ENCODE data around the gene TICAM1.

DNA sequence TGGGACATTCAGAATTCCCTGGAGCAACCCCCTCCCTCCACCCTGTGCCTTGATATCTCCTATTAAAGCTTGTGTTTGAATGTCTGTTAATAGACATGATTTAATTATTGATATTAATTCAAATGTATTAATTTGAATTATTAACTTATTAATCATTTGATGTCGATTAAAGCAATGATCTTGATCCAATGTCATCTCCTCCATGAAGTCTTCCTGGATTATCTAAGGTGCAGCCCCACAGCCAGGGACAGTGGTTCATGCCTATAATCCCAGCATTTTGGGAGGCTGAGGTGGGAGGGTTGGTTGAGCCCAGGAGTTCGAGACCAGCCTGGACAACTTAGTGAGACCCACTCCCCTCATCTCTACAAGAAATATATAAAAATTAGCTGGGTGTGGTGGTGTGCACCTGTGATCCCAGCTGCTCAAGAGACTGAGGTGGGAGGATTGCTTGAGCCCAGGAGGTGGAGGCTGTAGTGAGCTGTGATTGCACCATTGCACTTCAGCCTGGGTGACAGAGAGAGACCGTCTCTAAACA, 30.4 kb downstream of the TICAM1 start:
- no peak for TF ChIP-seq CTCF (IDR thresholded peaks at IDR 0.05; ENCODE audit: borderline replicate concordance, extremely low read depth, low read length, poor library complexity, severe bottlenecking)
- no peak for TF ChIP-seq EZH2 (IDR thresholded peaks at IDR 0.05; ENCODE audit: borderline replicate concordance, low read depth, low read length, severe bottlenecking)
